Immature natural killer cell (primary cell): ENCODE results near the gene TAF15. TPM values are rescaled to one million over a fixed set of nuclear protein-coding genes. Genes with fewer than 3 reads are reported as not detected.

Source experiments
- DNase-seq, 3 donors: peaks; one replicate each; pipeline ENCODE4 v3.0.0; 2022; ENCODE audit warnings: mixed read lengths in 1 of 3
- H3K27ac Mint-ChIP-seq, 6 donors: one replicate each; pipeline ENCODE4 v1.8.0; 2020; ENCODE audit warnings: mixed read lengths in 6 of 6, mild to moderate bottlenecking in 5 of 6, inconsistent platforms in 4 of 6, moderate library complexity in 3 of 6
- H3K27me3 Mint-ChIP-seq, 3 donors: one replicate each; pipeline ENCODE4 v1.8.0; 2020 to 2021; ENCODE audit warnings: low read depth in 3 of 3, mild to moderate bottlenecking in 3 of 3, mixed read lengths in 3 of 3, moderate library complexity in 3 of 3, inconsistent platforms in 1 of 3
- H3K36me3 Mint-ChIP-seq, 3 donors: one replicate each; pipeline ENCODE4 v1.8.0; 2020; ENCODE audit warnings: mixed read lengths in 3 of 3, inconsistent platforms in 2 of 3, mild to moderate bottlenecking in 2 of 3
- H3K4me1 Mint-ChIP-seq, 2 donors: one replicate each; pipeline ENCODE4 v1.8.0; 2020; ENCODE audit warnings: inconsistent platforms in 2 of 2, mild to moderate bottlenecking in 2 of 2, mixed read lengths in 2 of 2, moderate library complexity in 1 of 2
- H3K4me3 Mint-ChIP-seq, 5 donors: one replicate each; pipeline ENCODE4 v1.8.0; 2020; ENCODE audit warnings: mild to moderate bottlenecking in 5 of 5, mixed read lengths in 5 of 5, inconsistent platforms in 3 of 5, moderate library complexity in 3 of 5
- H3K9me3 Mint-ChIP-seq, 6 donors: one replicate each; pipeline ENCODE4 v1.8.0; 2020; ENCODE audit warnings: mild to moderate bottlenecking in 6 of 6, mixed read lengths in 6 of 6, inconsistent platforms in 4 of 6, moderate library complexity in 3 of 6
- polyA plus RNA-seq, 3 donors: library from polyadenylated mRNA; unstranded; fragments of 300-500 nt; fragmentation: Illumina TruSeq; gene quantifications; one replicate each; pipeline ENCODE4 v1.2.3, GENCODE V29; 2021

The TAF15 gene
- polyA plus RNA-seq, 3 donors from 2014 or later: 9.4 to 35.5 (median 10.3) TPM

DNA sequence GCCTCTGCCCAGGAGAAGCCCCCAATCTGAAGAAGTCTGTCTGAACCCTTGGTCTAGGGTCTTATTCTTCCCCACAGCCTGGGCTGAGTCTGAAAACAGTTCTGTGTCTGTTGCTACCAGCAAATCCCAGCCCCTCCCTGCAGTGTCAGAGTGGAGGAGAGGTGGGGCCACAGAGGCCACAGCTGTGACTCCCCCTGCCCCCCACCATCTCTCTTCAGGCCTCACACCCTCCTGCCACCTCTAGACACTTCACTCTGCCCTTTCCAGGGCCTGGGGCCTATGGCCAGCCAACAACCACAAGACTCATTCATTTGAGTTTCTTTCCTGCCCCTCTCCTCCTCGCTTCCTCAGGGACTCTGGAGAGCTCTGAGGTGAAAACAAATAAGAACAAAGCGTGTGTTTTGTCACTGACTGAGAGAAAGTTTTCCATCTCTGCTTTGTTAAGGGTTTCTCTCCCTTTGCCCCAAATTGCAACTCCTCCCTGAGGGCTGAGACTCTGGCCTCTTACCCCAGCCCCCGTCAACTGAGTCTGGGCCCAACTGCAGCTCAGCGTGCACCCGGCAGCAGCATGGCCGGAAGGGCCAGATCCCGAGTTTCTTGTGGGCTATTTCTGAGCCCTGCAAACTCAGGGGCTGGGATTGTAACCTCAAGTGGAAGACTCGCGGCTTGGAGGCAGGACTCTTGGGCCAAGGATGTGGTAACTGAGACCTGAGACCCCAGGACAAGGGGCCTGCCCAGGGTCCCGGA is 35.4 kb upstream of the TAF15 start:
- H3K4me3 Mint-ChIP-seq: no peak overlapping the region
- no peaks in the 10 kb centered on the region for H3K4me1 Mint-ChIP-seq
- H3K27ac Mint-ChIP-seq: no peak overlapping the region
- no peaks in the 10 kb centered on the region for H3K9me3 Mint-ChIP-seq
- H3K36me3 Mint-ChIP-seq: no peaks in the 10 kb centered on the region
- H3K27me3 Mint-ChIP-seq: peaks cover 2 to 6% (median 6%) of the 10 kb centered on the region in 3 donors
- no peak for DNase-seq

DNA sequence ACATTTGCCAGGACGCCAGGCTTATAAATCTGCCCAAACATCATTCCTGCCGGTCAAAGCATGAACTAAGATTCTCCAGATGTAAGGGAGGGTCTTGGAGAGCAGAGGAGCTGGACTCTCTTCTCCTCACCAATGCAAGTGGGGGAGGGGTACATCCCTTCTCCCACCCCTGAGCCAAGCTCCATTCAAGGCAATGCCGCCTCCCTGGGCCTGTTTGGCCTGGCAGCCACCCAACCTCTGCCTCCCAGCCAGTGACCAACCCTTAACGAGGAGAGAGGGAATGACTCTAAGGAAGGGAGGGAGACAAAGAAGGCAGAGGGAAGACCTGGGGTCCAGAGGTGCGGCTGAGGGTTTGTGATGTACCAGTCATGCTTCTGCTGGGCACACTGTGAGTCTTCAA is 34.8 kb upstream of the TAF15 start:
- DNase-seq: no peak
- Mint-ChIP-seq H3K27me3 (peaks cover 2 to 4% (median 3%) of the 10 kb centered on the region in 3 donors), H3K27ac (no peak overlapping the region), H3K9me3 (no peaks in the 10 kb centered on the region), H3K36me3 (no peaks in the 10 kb centered on the region), H3K4me1 (no peaks in the 10 kb centered on the region), H3K4me3 (no peak overlapping the region)

DNA sequence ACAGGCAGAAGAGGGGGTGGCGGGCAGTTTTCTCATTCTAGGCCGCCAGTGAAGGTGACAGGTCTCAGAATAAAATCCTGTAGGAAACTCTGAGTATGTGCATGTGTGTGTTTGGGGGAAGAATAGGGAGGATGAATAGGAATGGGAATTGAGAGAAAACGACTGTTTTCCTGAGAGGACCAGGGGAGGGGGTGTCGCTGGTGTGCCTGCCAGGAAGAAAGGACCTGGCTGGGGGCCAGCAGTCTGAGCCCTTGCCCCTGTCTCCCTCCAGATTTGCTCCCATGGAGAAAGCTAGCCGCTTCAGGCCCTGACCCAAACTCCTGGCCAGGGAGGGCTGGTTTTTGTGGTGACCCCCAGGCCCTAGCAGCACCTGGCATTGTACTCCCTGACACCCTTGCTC is 34.2 kb upstream of the TAF15 start:
- Mint-ChIP-seq H3K27me3 (peaks cover 2 to 4% (median 3%) of the 10 kb centered on the region in 3 donors), H3K4me1 (no peaks in the 10 kb centered on the region), H3K4me3 (no peak overlapping the region), H3K27ac (no peak overlapping the region), H3K36me3 (no peaks in the 10 kb centered on the region), H3K9me3 (no peaks in the 10 kb centered on the region)
- no peak for DNase-seq

DNA sequence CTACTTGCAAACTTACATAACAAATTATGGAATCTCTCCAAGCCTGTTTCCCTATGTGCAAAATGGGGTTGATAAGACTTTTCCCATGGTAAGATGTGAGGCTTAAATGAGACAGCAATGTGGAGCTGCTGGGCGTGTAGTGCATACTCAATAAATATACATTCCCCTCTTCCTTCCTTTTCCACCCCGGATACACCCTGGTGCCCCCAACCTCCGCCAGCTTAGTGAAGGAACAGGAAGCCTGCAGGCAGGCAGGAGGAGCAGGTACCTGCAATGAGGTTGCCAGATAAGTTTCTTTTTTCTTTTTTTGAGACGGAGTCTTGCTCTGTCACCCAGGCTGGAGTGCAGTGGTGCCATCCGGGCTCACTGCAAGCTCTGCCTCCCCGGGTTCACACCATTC is 33.7 kb upstream of the TAF15 start:
- no peak overlapping the region for H3K4me3 Mint-ChIP-seq
- no peaks in the 10 kb centered on the region for H3K9me3 Mint-ChIP-seq
- no peaks in the 10 kb centered on the region for H3K4me1 Mint-ChIP-seq
- no peak for DNase-seq
- H3K27me3 Mint-ChIP-seq: peaks cover 2 to 4% (median 3%) of the 10 kb centered on the region in 3 donors
- H3K36me3 Mint-ChIP-seq: no peaks in the 10 kb centered on the region
- H3K27ac Mint-ChIP-seq: no peak overlapping the region

DNA sequence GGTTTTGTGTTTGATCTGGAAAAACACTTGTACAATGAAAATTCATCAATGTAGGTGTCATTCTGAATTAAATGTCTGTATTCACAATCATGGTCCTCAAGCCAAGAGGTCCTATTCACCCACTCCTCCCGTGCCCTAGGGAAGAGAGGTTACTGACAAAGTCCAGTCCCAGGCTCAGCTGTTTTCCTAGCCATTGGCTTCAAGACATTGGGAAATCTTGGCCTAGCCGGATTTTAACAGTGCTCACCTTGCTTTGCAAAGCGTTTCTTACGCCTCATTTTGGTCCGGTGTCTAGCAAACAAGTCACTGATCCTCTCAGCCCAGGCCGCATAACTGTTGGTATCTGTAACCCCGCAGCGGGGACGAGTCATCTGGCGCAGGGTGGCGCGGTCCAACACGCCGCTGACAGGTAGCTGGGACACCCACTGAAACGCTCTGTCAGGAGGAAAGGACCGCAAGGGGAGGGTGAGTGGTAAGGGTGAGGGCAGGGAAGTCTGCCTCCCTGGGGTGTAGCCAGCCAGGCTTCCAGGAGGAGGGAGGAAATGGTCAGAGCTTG is 30.6 kb upstream of the TAF15 start:
- peaks cover 3 to 9% (median 8%) of the 10 kb centered on the region in 3 donors for H3K27me3 Mint-ChIP-seq
- H3K4me3 Mint-ChIP-seq: no peak overlapping the region
- H3K27ac Mint-ChIP-seq: no peak overlapping the region
- DNase-seq: no peak
- H3K4me1 Mint-ChIP-seq: no peaks in the 10 kb centered on the region
- no peaks in the 10 kb centered on the region for H3K36me3 Mint-ChIP-seq
- no peaks in the 10 kb centered on the region for H3K9me3 Mint-ChIP-seq

DNA sequence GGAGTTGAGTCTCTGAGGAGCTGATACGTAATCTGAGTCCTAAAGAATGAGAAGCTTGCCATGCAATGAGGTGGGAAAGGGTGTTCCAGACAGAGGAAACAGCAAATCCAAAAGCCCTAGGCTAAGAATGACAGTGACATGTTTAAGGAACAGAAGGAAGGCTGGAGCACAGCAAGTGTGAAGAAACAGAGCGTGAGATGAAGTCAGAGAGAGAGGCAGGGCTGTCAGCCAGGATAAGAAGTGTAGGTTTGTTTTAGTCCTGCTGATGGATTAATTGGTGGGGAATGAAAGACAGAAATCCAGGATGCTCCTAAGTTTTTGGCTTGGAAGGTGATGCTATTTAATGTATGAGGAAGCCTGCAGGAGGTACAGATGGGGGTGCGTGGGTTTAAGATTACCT is 28.3 kb upstream of the TAF15 start:
- H3K9me3 Mint-ChIP-seq: no peaks in the 10 kb centered on the region
- H3K36me3 Mint-ChIP-seq: no peaks in the 10 kb centered on the region
- H3K27ac Mint-ChIP-seq: no peak overlapping the region
- no peak overlapping the region for H3K4me3 Mint-ChIP-seq
- no peak for DNase-seq
- H3K27me3 Mint-ChIP-seq: peaks cover 0 to 12% (median 10%) of the 10 kb centered on the region in 3 donors
- H3K4me1 Mint-ChIP-seq: no peaks in the 10 kb centered on the region

DNA sequence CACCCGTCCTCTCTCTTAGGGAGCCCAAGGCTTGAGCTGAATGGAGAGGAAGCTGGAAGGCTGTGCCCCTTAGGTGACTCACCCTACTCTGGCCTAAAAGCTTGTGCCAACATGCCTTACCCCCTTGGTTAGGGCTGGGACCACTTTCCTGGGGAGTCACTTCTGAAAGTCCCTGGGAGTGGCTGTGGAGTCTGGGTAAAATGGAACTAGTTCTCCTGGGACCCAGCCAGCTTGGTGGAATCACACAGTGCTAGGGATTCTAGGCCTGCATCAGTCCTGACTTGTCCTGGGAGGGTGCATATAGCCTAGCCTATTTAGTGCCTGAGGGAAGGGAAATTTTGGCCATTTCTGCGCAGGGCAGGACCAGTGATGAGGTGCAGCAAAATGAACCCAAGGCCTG is 24.4 kb upstream of the TAF15 start:
- no peak overlapping the region for H3K27ac Mint-ChIP-seq
- DNase-seq: no peak
- H3K4me3 Mint-ChIP-seq: no peak overlapping the region
- no peaks in the 10 kb centered on the region for H3K4me1 Mint-ChIP-seq
- H3K27me3 Mint-ChIP-seq: peaks cover 0 to 17% (median 6%) of the 10 kb centered on the region in 3 donors
- no peaks in the 10 kb centered on the region for H3K36me3 Mint-ChIP-seq
- no peaks in the 10 kb centered on the region for H3K9me3 Mint-ChIP-seq

DNA sequence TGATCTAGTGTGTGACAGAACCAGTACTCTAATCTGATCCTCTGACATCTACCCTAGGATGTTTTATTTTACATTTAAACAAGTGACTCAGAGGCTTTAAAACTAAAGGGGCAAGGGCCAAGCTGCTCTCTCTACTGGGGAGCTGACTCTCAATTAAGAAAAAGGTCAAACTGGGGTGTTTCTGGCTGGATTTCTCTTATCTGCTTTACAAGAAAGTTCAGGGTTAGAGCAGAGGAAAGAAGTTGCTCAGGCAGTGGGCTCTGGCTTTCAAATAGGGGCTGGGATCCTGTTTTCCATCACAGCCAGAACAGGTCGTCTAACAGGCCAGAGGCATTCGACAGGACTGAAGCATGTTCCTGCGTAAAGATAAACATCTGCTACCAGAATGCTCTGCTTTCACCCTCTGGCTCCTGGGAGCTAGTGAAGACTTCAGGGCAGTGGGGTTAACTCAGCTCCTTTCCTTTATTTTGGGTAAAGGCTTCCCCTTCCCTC is 22.3 kb upstream of the TAF15 start:
- no peak for DNase-seq
- H3K9me3 Mint-ChIP-seq: no peaks in the 10 kb centered on the region
- H3K36me3 Mint-ChIP-seq: no peaks in the 10 kb centered on the region
- H3K4me1 Mint-ChIP-seq: no peaks in the 10 kb centered on the region
- no peak overlapping the region for H3K4me3 Mint-ChIP-seq
- peaks cover 0 to 13% (median 6%) of the 10 kb centered on the region in 3 donors for H3K27me3 Mint-ChIP-seq
- no peak overlapping the region for H3K27ac Mint-ChIP-seq

DNA sequence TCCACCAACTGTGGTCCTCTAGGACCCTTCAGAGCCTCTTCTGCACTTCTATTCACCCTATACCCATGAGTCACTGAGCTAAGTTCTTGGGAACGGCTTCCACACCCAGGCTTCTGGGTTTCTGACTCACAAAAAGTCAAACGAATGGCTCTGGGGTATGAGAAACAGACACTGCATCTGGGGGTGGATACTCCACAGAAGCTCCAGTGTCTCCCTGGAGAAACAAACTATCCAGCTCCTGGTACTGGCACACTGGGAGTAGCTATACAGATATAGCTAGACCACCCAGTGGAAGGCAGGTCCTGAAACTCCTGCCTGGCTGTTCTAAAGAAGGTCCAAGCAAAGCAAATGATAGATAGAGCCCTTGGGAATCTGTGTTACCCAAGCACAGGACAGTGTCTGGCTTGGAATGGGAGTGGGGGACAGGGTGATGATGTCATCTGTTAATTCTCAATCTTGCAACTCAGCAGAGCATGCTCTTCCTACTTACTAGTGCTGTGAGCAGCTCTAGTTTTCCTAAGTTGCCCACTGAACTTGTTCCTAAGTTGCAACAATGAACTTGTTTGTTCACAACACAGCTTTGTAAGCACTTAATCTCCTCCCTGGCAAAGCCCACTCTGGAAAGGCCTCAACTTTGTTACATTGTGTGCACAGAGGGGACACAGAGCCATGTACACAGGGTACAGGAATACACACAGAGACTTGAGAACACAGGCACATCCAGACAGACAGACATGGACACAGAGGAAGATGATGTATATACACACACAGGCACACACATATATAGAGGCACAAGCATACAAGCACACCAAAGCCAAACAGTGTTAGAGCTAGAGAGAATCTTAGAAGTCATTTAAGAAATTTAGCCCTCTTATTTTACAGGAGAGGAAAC is 20.6 kb upstream of the TAF15 start:
- Mint-ChIP-seq H3K27me3 (peaks cover 5 to 9% (median 5%) of the 10 kb centered on the region in 3 donors), H3K27ac (no peak overlapping the region), H3K36me3 (no peaks in the 10 kb centered on the region), H3K9me3 (no peaks in the 10 kb centered on the region), H3K4me1 (no peaks in the 10 kb centered on the region), H3K4me3 (no peak overlapping the region)
- DNase-seq: no peak

DNA sequence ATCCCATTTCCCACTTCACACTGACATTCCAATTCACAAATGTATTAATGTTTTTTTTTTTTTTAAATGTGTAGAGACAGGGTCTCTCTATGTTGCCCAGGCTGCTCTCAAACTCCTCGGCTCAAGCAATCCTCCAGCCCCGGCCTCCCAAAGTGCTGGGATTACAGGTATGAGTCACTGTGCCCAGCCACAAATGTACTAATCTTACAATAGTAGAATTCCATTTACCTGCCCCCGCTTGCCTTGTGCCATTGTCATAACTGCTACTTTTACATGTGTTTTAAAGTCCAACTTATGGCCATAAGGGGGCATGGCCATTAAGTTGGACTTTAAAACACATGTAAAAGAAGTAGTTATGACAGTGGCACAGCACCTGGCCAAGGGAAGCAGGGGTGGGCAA is 18.4 kb upstream of the TAF15 start:
- H3K27me3 Mint-ChIP-seq: peaks cover 7 to 14% (median 9%) of the 10 kb centered on the region in 3 donors

DNA sequence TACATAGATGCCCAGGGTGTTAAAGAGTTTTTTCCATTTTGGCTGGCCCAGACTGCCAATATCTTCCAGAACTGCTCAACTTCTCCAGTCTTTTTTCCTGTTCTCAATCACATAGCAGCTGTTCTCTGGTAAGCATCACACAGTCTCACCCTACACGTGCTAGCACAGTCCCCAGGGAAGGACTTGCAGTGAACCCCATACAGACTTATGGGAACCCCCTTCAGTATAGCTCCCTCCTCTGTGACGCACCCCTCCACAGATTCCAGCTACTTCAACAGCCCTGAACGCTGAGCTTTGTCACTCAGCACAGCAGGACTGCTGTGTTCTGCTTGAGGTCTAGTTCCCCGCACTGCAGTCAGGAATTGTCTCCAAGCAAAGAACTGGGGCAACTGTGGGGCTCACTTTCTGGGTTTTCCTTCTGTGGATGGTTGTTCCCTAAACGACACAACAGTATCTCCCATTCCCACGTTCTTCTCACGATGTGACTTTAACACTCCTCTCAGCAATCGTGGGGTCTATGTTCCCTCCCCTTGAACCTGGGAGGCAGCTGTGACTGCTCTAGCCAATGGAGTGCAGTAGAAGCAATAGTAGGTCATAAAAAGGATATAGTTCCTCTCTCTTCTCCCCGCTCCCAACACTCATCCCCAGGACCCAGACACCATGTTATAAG is 17.5 kb upstream of the TAF15 start:
- no peaks in the 10 kb centered on the region for H3K9me3 Mint-ChIP-seq
- no peak overlapping the region for H3K27ac Mint-ChIP-seq
- H3K4me1 Mint-ChIP-seq: peaks cover 11 to 14% of the 10 kb centered on the region in 2 donors
- no peaks in the 10 kb centered on the region for H3K36me3 Mint-ChIP-seq
- no peak for DNase-seq
- H3K4me3 Mint-ChIP-seq: no peak overlapping the region
- H3K27me3 Mint-ChIP-seq: peaks cover 11 to 23% (median 14%) of the 10 kb centered on the region in 3 donors

More for the DNA sequence above, 18.4 kb upstream of the TAF15 start:
- no peak for DNase-seq
- Mint-ChIP-seq H3K36me3 (no peaks in the 10 kb centered on the region), H3K9me3 (no peaks in the 10 kb centered on the region), H3K27ac (no peak overlapping the region), H3K4me1 (peaks cover 6% of the 10 kb centered on the region in 2 donors), H3K4me3 (no peak overlapping the region)

DNA sequence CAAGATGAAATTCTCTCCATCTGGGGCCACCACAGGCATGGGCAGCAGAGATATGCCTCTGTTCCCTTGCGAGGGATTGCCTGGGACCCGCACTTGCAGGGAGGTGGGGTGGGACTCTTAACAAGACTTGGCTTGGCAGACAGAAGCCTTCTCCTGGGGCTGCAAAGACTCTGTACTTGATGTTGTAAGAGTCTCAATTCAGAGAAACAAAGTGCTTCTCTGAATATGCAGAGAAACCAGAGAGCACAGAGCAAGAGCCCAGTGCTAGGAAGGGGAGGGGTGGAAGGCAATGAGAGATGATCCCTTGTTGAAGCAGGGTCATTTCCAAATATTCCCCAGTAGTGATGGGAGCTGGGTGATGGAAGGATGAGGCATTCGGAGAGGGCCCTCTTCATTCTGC is 16.0 kb upstream of the TAF15 start:
- Mint-ChIP-seq H3K36me3 (no peaks in the 10 kb centered on the region), H3K4me1 (peaks cover 11 to 14% of the 10 kb centered on the region in 2 donors), H3K27ac (no peak overlapping the region), H3K27me3 (peaks cover 11 to 24% (median 18%) of the 10 kb centered on the region in 3 donors), H3K4me3 (peak overlapping the region in 2 of 5 donors; percentile 22 to 46), H3K9me3 (no peaks in the 10 kb centered on the region)
- DNase-seq: no peak

DNA sequence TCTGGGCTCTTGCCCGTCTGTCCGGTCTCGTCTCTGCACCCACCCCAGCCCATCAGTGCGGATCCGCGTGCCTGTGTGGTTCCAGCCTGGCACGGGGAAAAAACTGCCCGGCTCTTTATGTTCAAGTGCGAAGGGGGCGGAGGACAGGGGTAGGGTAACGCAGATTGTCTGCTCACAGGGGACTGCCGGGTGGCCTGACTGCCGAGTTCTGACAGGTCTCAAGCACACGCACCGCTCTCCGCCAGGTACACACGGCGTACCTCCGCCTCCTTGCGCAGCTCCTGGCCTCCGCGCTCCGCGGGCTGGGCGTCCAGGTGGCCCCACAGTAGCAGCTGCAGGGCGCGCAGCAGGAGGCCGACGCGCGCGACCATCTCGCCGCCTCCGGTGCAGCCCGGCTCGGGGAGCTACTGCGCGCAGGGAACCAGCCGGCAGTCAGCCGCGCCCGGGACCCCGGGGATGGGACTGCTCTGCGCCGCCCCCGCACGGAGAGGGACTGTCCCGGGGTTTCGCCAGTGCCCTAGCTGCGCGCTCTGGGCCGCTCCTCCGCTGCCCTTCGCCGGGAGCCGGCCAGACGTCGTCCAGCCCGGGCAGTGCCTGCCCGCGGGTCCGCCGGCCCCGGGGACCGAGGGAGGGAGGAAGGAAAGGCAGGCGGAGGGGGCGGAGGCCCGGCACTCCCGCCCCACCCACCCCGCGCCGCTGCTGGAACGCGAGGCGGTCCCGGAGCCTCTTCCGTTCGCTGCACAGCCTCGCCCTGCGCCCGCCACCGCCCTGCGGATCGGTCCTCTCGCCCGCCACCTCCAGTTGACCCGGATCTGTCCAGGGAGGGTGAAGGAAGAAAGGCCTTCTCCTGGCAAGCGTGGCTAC is 14.0 kb upstream of the TAF15 start, which contains the start of gene MMP28:
TSS of gene MMP28 (minus strand) at position 635 of the 864 bp plus-strand sequence. CDS start at position 371, 264 bp downstream.
- Mint-ChIP-seq H3K4me1 (peaks cover 11 to 14% of the 10 kb centered on the region in 2 donors), H3K9me3 (no peaks in the 10 kb centered on the region), H3K4me3 (peak within 1 kb of the TSS; percentile 40 to 68 (median 65)), H3K36me3 (no peaks in the 10 kb centered on the region), H3K27ac (no peak within 1 kb of the TSS), H3K27me3 (peaks cover 14 to 32% (median 23%) of the 10 kb centered on the region in 3 donors)
- peak; percentile 11 to 20 (median 15) for DNase-seq
